HepG2 (cell line): Measurements from ENCODE around the gene COPS3. TPM values are rescaled to one million over a fixed set of nuclear protein-coding genes. Genes with fewer than 3 reads are reported as not detected.

ENCODE experiments used
- ATAC-seq: fragments of 200-7000 bp; cut with Tn5 transposase; 3 replicates; pipeline ENCODE4 v1.9.1; 2020; ENCODE audit warnings: mild to moderate bottlenecking, moderate library complexity
- BruUV-seq: library from RNA; stranded (reverse); fragments of 400-500 nt; replicated peaks from 2 replicates; lab custom pipeline; 2021; lab: Mats Ljungman, UMichigan
- CTCF ChIA-PET: fragments of 300-600 bp; formaldehyde crosslinking; extraction: SDS; loops from one replicate; lab custom pipeline; 2021; ENCODE audit warnings: low total read pairs, inconsistent platforms, low intra/inter-chr PET ratio; lab: Yijun Ruan, JAX
- POLR2A ChIA-PET: fragments of 350-600 bp; sonication (Branson Sonifier 250); formaldehyde crosslinking; loops from one replicate; lab custom pipeline; 2020; ENCODE audit warnings: antibody characterized with exemption, inconsistent platforms; lab: Yijun Ruan, JAX
- DNase-seq: peaks from one replicate; pipeline ENCODE4 v3.0.0-alpha.2; 2015; ENCODE audit warnings: low spot score
- FAIRE-seq: peaks from 3 replicates; lab custom pipeline; 2011; peaks lifted over from hg19 to GRCh38; lab: Jason Lieb, UNC
- H2AFZ ChIP-seq: one replicate; pipeline ENCODE4 v1.6.1; 2011; ENCODE audit warnings: low read length, inconsistent platforms
- H3K27ac ChIP-seq: fragments of 300-600 bp; 3 replicates; pipeline ENCODE4 v1.8.0; 2011; ENCODE audit warnings: mixed run types, mild to moderate bottlenecking, mixed read lengths, low read length, inconsistent platforms; ENCODE audit not compliant: insufficient read depth; ENCODE audit errors: extremely low read length
- H3K27me3 ChIP-seq, 2 experiments: fragments of 200-600 bp in 1 of 2; 2 replicates in 1 of 2; 3 replicates in 1 of 2; pipeline versions ENCODE4 v1.6.0 to v1.8.0; 2011; ENCODE audit warnings: low read length in 2 of 2, mild to moderate bottlenecking in 2 of 2, moderate library complexity in 2 of 2, inconsistent platforms in 1 of 2; ENCODE audit not compliant: insufficient read depth in 2 of 2, control insufficient read depth in 1 of 2
- H3K36me3 ChIP-seq, 2 experiments: fragments of 200-600 bp in 1 of 2; replicated peaks in 1 of 2; 2 replicates in 1 of 2; 3 replicates in 1 of 2; pipeline versions ENCODE4 v1.5.1 to v1.8.0; 2011; ENCODE audit warnings: low read length in 2 of 2, inconsistent platforms in 1 of 2; ENCODE audit not compliant: insufficient read depth in 2 of 2, control insufficient read depth in 1 of 2
- H3K4me1 ChIP-seq: 2 replicates; pipeline ENCODE4 v1.5.1; 2012; ENCODE audit warnings: low read length, inconsistent platforms; ENCODE audit not compliant: insufficient read depth
- H3K4me2 ChIP-seq: 2 replicates; pipeline ENCODE4 v1.6.0; 2011; ENCODE audit warnings: low read depth, low read length, inconsistent platforms
- H3K4me3 ChIP-seq, 3 experiments: fragments of 200-600 bp in 1 of 3; sonication (generic), shearing (Covaris generic) in 1 of 3; replicated peaks in 1 of 3; 2 replicates each; pipeline ENCODE4 v1.5.1; 2011 to 2016; ENCODE audit warnings: low read length in 3 of 3, inconsistent platforms in 2 of 3, low read depth in 2 of 3, mild to moderate bottlenecking in 2 of 3, control low read depth in 1 of 3, mixed read lengths in 1 of 3; ENCODE audit not compliant: insufficient read depth in 1 of 3
- H3K79me2 ChIP-seq: one replicate; pipeline ENCODE4 v1.6.1; 2011; ENCODE audit warnings: low read length, inconsistent platforms; ENCODE audit not compliant: insufficient read depth
- H3K9ac ChIP-seq: 2 replicates; pipeline ENCODE4 v1.6.0; 2011; ENCODE audit warnings: mild to moderate bottlenecking, low read depth, low read length, inconsistent platforms; ENCODE audit not compliant: insufficient read depth
- H3K9me3 ChIP-seq: 2 replicates; pipeline ENCODE4 v1.5.1; 2012; ENCODE audit warnings: mild to moderate bottlenecking, low read length
- H4K20me1 ChIP-seq: 2 replicates; pipeline ENCODE4 v1.6.0; 2011; ENCODE audit warnings: inconsistent platforms, mild to moderate bottlenecking, low read length, moderate library complexity; ENCODE audit not compliant: insufficient read depth
- ELF4 ChIP-seq: sonication (generic); formaldehyde crosslinking; IDR thresholded peaks from 2 replicates; pipeline ENCODE4 v1.5.0; 2020; ENCODE audit warnings: missing genetic modification reagents, mild to moderate bottlenecking, moderate library complexity, borderline replicate concordance
- GRHL1 ChIP-seq: sonication (generic); formaldehyde crosslinking; conservative IDR thresholded peaks from 2 replicates; pipeline ENCODE4 v1.8.0; 2022; ENCODE audit warnings: missing genetic modification reagents
- KAT8 ChIP-seq: IDR thresholded peaks from 2 replicates; pipeline ENCODE4 v1.6.1; 2016; ENCODE audit warnings: missing genetic modification reagents, missing compliant biosample characterization
- KDM6A ChIP-seq: IDR thresholded peaks from 2 replicates; pipeline ENCODE4 v1.6.1; 2016; ENCODE audit warnings: low read depth
- MTERF4 ChIP-seq: sonication (generic); formaldehyde crosslinking; IDR thresholded peaks from 2 replicates; pipeline ENCODE4 v1.8.0; 2023; ENCODE audit warnings: mild to moderate bottlenecking, missing genetic modification reagents
- PCBP1 ChIP-seq: fragments of 200-400 bp; formaldehyde crosslinking; IDR thresholded peaks from 2 replicates; pipeline ENCODE4 v1.6.1; 2017; ENCODE audit warnings: mild to moderate bottlenecking, low read depth, low read length, borderline replicate concordance
- RBAK ChIP-seq: sonication (generic); formaldehyde crosslinking; IDR thresholded peaks from 2 replicates; pipeline ENCODE4 v1.5.1; 2020; ENCODE audit warnings: mild to moderate bottlenecking, missing genetic modification reagents
- SMARCE1 ChIP-seq: fragments of 450-650 bp; IDR thresholded peaks from 2 replicates; pipeline ENCODE4 v1.6.1; 2017; ENCODE audit warnings: borderline replicate concordance
- TCF12 ChIP-seq, 2 experiments: fragments of 450-650 bp in 1 of 2; sonication (generic) in 1 of 2; formaldehyde crosslinking in 1 of 2; IDR thresholded peaks; 2 replicates each; pipeline versions ENCODE4 v1.6.1 to v1.8.0; 2017 to 2022; ENCODE audit warnings: antibody characterized with exemption in 1 of 2, mild to moderate bottlenecking in 1 of 2, missing genetic modification reagents in 1 of 2, moderate library complexity in 1 of 2
- TFDP2 ChIP-seq: sonication (generic); formaldehyde crosslinking; IDR thresholded peaks from 2 replicates; pipeline ENCODE4 v1.4.0; 2020; ENCODE audit warnings: missing genetic modification reagents
- TRIM24 ChIP-seq: sonication (generic); formaldehyde crosslinking; IDR thresholded peaks from 2 replicates; pipeline ENCODE4 v1.8.0; 2022; ENCODE audit warnings: mild to moderate bottlenecking, missing genetic modification reagents
- ZFY ChIP-seq: sonication (generic); formaldehyde crosslinking; IDR thresholded peaks from 2 replicates; pipeline ENCODE4 v1.4.0; 2020; ENCODE audit warnings: missing genetic modification reagents
- ZNF17 ChIP-seq: sonication (generic); formaldehyde crosslinking; IDR thresholded peaks from 2 replicates; pipeline ENCODE4 v1.5.0; 2020; ENCODE audit warnings: mild to moderate bottlenecking, missing genetic modification reagents
- ZNF501 ChIP-seq: sonication (generic); formaldehyde crosslinking; IDR thresholded peaks from 2 replicates; pipeline ENCODE4 v1.5.1; 2020; ENCODE audit warnings: mild to moderate bottlenecking, moderate library complexity, missing genetic modification reagents
- ZNF724P ChIP-seq: sonication (generic); formaldehyde crosslinking; IDR thresholded peaks from 2 replicates; pipeline ENCODE4 v1.8.0; 2022; ENCODE audit warnings: missing genetic modification reagents, borderline replicate concordance
- WGBS: methylation state at CpG from one replicate; pipeline ENCODE4 v1.1.6; 2017; ENCODE audit warnings: low lambda C conversion rate; 5-methylcytosine and 5-hydroxymethylcytosine counted together
- in situ Hi-C: cut with HindIII; loops from 2 replicates; pipeline ENCODE4 v1.10.0; 2017; ENCODE audit warnings: low pct_unique_long_range_greater_than_20kb; ENCODE audit not compliant: extremely low pct_ligation_motif_present
- intact Hi-C: fragments of 100-400 bp; cut with micrococcal nuclease; formaldehyde crosslinking; loops from one replicate; pipeline ENCODE4 v1.10.0; 2022; ENCODE audit not compliant: unreplicated experiment
- polyA plus RNA-seq, 8 experiments: library from polyadenylated mRNA; depleted of rRNA in 3 of 8; stranded (reverse) in 7 of 8; unstranded in 1 of 8; fragments of >200 nt; fragmentation: Illumina TruSeq in 4 of 8; extraction: Trizol in 4 of 8; gene quantifications; 2 replicates each; pipeline versions ENCODE4 v1.2.1 to v1.2.3, GENCODE V29; 2011 to 2016; ENCODE audit warnings: low read depth in 4 of 8, missing spikeins in 1 of 8, mixed read lengths in 1 of 8; ENCODE audit not compliant: insufficient read depth in 1 of 8
- total RNA-seq, 5 experiments: library from RNA; depleted of rRNA; stranded (reverse); fragments of >200 nt; fragmentation: Illumina TruSeq; extraction: Trizol; gene quantifications; 2 replicates each; pipeline ENCODE4 v1.2.3, GENCODE V29; 2016; ENCODE audit warnings: low read depth in 1 of 5

Gene COPS3
- total and polyA plus RNA-seq, 2 of the 13 experiments (the other 11 are each of a cell fraction or from before 2014, with no cell fraction given) = 46.3 to 103 TPM

GRCh38 chr17:17228521-17229279 lies 52.3 kb downstream of the COPS3 start:
- Histone ChIP-seq H3K4me3 (no peak overlapping the region), H3K27me3 (no peaks in the 10 kb centered on the region), H3K9ac (no peak overlapping the region), H3K4me1 (peaks cover 22% of the 10 kb centered on the region), H4K20me1 (no peaks in the 10 kb centered on the region), H3K4me2 (no peak overlapping the region), H3K27ac (no peak overlapping the region), H2AFZ (no peak overlapping the region), H3K9me3 (no peaks in the 10 kb centered on the region), H3K79me2 (peaks cover 4% of the 10 kb centered on the region), H3K36me3 (peaks cover 43 to 85% of the 10 kb centered on the region in 2 experiments)
- POLR2A ChIA-PET = interaction anchor here (1.2 kb wide), 1 partner anchor 52 kb away, joined by 3 read pairs; no protein-coding TSS in a partner anchor
- FAIRE-seq (no peak), DNase-seq (no peak), ATAC-seq (no peak)
- WGBS = 96% methylated on average over 17 of the region's 17 CpGs
- intact Hi-C loops (no loop called here), in situ Hi-C loops (no loop called here)
- CTCF ChIA-PET = no interaction called here
- no TSS peak for BruUV-seq
- no peak for TF ChIP-seq KDM6A (CRISPR knock-in tag)
- no peak for TF ChIP-seq ZNF17 (CRISPR knock-in tag)
- no peak for TF ChIP-seq SMARCE1
- TF ChIP-seq MTERF4 (CRISPR knock-in tag) = no peak
- TF ChIP-seq ZNF724P (CRISPR knock-in tag) = no peak
- no peak for TF ChIP-seq TRIM24
- TF ChIP-seq KAT8 (CRISPR knock-in tag) = no peak
- TF ChIP-seq GRHL1 = no peak
- no peak for TF ChIP-seq ZNF501
- TF ChIP-seq RBAK = no peak
- no peak for TF ChIP-seq PCBP1
- no peak for TF ChIP-seq TCF12 (IDR thresholded peaks at IDR 0.05)
- no peak for TF ChIP-seq TCF12 (CRISPR knock-in tag; IDR thresholded peaks at IDR 0.05)
- TF ChIP-seq ELF4 (CRISPR knock-in tag) = no peak
- no peak for TF ChIP-seq ZFY (CRISPR knock-in tag)
- no peak for TF ChIP-seq TFDP2
